Tibial nerve (tissue), 4 donors: ENCODE data around the gene RPS4Y1. TPM values are rescaled to one million over a fixed set of nuclear protein-coding genes. Genes with fewer than 3 reads are reported as not detected.

Experiments
- DNase-seq, 2 donors: peaks; one replicate each; pipeline ENCODE4 v3.0.0-alpha.2; 2019; ENCODE audit warnings: low spot score in 2 of 2
- H3K27ac ChIP-seq, 4 donors: fragments of 200-600 bp; sonication (generic) in 3 of 4; one replicate each; pipeline ENCODE4 v1.5.1; 2017 to 2019; ENCODE audit warnings: mild to moderate bottlenecking in 1 of 4
- H3K27me3 ChIP-seq, 2 donors: fragments of 200-600 bp; sonication (generic) in 1 of 2; one replicate each; pipeline versions ENCODE4 v1.5.1 to v1.6.0; 2017 to 2019
- H3K36me3 ChIP-seq, 3 donors: fragments of 200-600 bp; sonication (generic); one replicate each; pipeline ENCODE4 v1.5.1; 2018 to 2019
- H3K4me1 ChIP-seq, 4 donors: fragments of 200-600 bp; sonication (generic) in 3 of 4; one replicate each; pipeline ENCODE4 v1.5.1; 2017 to 2019
- H3K4me3 ChIP-seq, 4 donors: fragments of 200-600 bp; sonication (generic) in 3 of 4; one replicate each; pipeline ENCODE4 v1.5.1; 2017 to 2019; ENCODE audit warnings: mild to moderate bottlenecking in 1 of 4, moderate library complexity in 1 of 4
- H3K9me3 ChIP-seq, 4 donors: fragments of 200-600 bp; sonication (generic) in 3 of 4; one replicate each; pipeline ENCODE4 v1.5.1; 2017 to 2019
- EP300 ChIP-seq, 2 donors: sonication (generic); formaldehyde crosslinking; IDR thresholded peaks; one replicate each; pipeline ENCODE4 v1.6.1; 2017; ENCODE audit warnings: antibody characterized with exemption in 2 of 2, mild to moderate bottlenecking in 1 of 2
- POLR2A ChIP-seq, 2 donors: fragments of 450-650 bp; IDR thresholded peaks; one replicate each; pipeline ENCODE4 v1.6.1; 2017; ENCODE audit warnings: antibody characterized with exemption in 2 of 2, mild to moderate bottlenecking in 2 of 2, moderate library complexity in 2 of 2
- WGBS, 2 donors: methylation state at CpG; one replicate each; pipeline ENCODE4 v1.1.5; 2018; 5-methylcytosine and 5-hydroxymethylcytosine counted together
- small RNA-seq: library from RNA; depleted of rRNA; stranded (forward); fragments of <200 nt; gene quantifications from one replicate; pipeline ENCODE3, GENCODE V24; 2016
- total RNA-seq, 4 donors: library from RNA; depleted of rRNA; stranded (reverse); fragments of >200 nt; gene quantifications; one replicate each; pipeline ENCODE4 v1.1.0, GENCODE V29; 2016
- TF ChIP-seq, protein P1 (sequence below), 5 experiments: fragments of 200-600 bp in 3 of 5; fragments of 450-650 bp in 2 of 5; sonication (generic) in 3 of 5; IDR thresholded peaks; one replicate each; pipeline ENCODE4 v1.5.1; 2016 to 2019; ENCODE audit warnings: antibody characterized with exemption in 5 of 5, mild to moderate bottlenecking in 3 of 5, moderate library complexity in 2 of 5

Gene RPS4Y1
- total RNA-seq, 4 donors from 2014 or later, result 0.90 to 247 (median 214) TPM; not detected in 1

DNA sequence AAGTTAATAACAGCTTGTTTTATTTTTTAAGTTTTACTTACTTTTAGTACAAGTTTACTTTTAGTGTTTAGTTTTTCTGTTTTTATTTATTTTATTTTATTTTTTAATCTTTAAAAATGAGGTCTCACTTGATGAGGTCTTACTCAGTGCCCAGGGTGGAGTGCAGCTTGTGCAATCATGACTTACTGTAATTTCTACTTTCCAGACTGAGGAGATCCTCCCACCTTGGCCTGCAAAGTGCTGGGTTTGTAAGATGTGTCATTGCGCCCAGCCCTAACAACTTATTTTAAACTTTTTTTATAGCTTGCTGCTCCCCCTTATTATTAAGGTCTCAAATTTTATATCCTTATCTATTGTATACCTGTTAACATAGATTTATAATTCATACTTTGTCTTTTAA is 52.1 kb downstream of the RPS4Y1 start:
- no peak for DNase-seq
- no peaks in the 10 kb centered on the region for H3K36me3 ChIP-seq
- TF ChIP-seq, protein P1, sequence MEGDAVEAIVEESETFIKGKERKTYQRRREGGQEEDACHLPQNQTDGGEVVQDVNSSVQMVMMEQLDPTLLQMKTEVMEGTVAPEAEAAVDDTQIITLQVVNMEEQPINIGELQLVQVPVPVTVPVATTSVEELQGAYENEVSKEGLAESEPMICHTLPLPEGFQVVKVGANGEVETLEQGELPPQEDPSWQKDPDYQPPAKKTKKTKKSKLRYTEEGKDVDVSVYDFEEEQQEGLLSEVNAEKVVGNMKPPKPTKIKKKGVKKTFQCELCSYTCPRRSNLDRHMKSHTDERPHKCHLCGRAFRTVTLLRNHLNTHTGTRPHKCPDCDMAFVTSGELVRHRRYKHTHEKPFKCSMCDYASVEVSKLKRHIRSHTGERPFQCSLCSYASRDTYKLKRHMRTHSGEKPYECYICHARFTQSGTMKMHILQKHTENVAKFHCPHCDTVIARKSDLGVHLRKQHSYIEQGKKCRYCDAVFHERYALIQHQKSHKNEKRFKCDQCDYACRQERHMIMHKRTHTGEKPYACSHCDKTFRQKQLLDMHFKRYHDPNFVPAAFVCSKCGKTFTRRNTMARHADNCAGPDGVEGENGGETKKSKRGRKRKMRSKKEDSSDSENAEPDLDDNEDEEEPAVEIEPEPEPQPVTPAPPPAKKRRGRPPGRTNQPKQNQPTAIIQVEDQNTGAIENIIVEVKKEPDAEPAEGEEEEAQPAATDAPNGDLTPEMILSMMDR (IDR thresholded peaks at IDR 0.05), result no peak
- TF ChIP-seq EP300 (IDR thresholded peaks at IDR 0.05), result no peak
- no peak for TF ChIP-seq POLR2A (IDR thresholded peaks at IDR 0.05)
- no peaks in the 10 kb centered on the region for H3K4me1 ChIP-seq
- no peak overlapping the region for H3K4me3 ChIP-seq
- H3K9me3 ChIP-seq, result no peaks in the 10 kb centered on the region
- 93% methylated on average over 1 of the region's 1 CpG; no CpG with 5 or more reads in 1 of the 2 donors for WGBS, 2 donors
- no peaks in the 10 kb centered on the region for H3K27me3 ChIP-seq
- no peak overlapping the region for H3K27ac ChIP-seq

DNA sequence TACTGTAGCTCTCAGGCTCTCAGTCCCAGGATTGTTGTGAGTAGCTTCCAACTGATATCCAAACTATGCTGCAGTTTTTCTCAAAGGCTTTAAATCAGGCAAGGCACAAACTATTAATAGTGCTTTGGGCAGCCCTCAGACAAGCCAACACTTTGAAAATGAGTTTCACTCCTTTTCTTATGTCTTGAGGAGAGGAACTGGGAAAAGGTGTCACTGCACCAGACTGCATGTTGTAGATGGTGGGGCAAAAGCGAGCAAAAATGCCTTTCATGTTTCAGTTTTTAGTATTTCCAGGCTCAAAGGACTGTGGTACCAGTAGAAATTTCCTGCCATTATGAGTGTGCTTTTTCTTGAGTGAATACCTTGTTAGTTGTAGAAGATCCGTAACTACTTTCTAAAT is 54.6 kb downstream of the RPS4Y1 start:
- Histone ChIP-seq H3K4me3 (no peak overlapping the region), H3K36me3 (no peaks in the 10 kb centered on the region), H3K4me1 (no peaks in the 10 kb centered on the region), H3K27me3 (no peaks in the 10 kb centered on the region), H3K9me3 (no peaks in the 10 kb centered on the region), H3K27ac (no peak overlapping the region)
- DNase-seq, result no peak
- no peak for TF ChIP-seq POLR2A (IDR thresholded peaks at IDR 0.05)
- TF ChIP-seq, protein P1 (IDR thresholded peaks at IDR 0.05), result no peak
- no peak for TF ChIP-seq EP300 (IDR thresholded peaks at IDR 0.05)
- WGBS, 2 donors, result 100% methylated on average over 2 of the region's 2 CpGs; no CpG with 5 or more reads in 1 of the 2 donors

DNA sequence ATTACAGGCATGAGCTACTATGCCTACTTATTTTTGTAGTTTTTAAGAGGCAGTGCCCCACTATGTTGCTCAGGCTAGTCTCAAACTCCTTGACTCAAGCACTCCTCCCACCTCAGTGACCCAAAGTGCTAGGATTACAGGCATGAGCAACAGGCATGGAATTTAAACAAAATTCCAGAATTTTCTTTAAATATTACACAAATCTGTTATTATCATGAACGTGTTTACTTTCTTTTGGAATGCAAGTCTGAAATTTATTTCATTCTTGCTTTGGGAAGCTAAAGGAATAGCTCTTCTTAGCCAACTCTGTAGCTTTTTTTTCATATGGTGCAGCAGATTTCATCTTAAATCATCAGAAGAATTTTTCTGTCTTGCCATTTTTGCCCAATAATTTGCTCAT is 66.0 kb downstream of the RPS4Y1 start:
- TF ChIP-seq EP300 (IDR thresholded peaks at IDR 0.05) (no peak), POLR2A (IDR thresholded peaks at IDR 0.05) (no peak)
- TF ChIP-seq, protein P1 (IDR thresholded peaks at IDR 0.05), result no peak
- no peak overlapping the region for H3K27ac ChIP-seq
- 19% methylated on average over 1 of the region's 1 CpG; no CpG with 5 or more reads in 1 of the 2 donors for WGBS, 2 donors
- H3K27me3 ChIP-seq, result no peaks in the 10 kb centered on the region
- no peaks in the 10 kb centered on the region for H3K4me1 ChIP-seq
- H3K4me3 ChIP-seq, result no peak overlapping the region
- DNase-seq, result no peak
- H3K36me3 ChIP-seq, result no peaks in the 10 kb centered on the region
- H3K9me3 ChIP-seq, result peaks cover 0 to 5% (median 0%) of the 10 kb centered on the region in 4 donors

DNA sequence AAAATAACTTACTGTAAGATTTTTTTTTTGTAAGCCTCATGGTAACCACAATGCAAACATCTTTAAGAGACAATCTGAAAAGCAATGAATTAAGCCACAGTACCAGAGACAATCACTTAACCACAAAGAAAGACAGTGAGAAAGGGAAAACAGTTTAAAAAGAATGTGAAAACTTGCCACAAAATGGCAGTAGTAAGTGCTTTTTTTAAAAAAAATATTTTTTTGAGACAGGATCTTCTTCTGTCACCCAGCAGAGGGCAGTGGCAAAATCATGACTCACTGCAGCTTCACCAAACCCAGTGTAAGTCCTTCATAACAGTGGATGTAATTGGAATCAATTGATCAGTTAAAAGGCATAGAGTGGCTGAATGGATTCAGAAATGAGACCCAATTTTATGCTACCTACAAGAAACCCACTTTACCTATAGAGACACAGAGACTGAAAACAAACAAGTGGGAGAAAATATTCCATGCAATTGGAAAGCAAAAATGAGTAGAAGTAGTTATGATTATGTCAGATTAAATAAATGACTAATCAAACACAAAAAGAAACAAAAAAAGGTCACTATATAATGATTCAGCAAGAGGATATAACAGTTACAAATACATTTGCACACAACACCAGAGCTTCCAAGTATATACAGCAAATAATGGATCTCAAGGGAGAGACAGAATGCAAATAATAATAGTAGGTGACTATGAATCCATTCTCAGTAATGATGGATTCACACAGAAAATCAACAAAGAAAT is 71.8 kb downstream of the RPS4Y1 start:
- no peaks in the 10 kb centered on the region for H3K4me1 ChIP-seq
- H3K9me3 ChIP-seq, result no peaks in the 10 kb centered on the region
- no peak for DNase-seq
- no peaks in the 10 kb centered on the region for H3K36me3 ChIP-seq
- H3K4me3 ChIP-seq, result no peak overlapping the region
- H3K27me3 ChIP-seq, result no peaks in the 10 kb centered on the region
- H3K27ac ChIP-seq, result no peak overlapping the region
- TF ChIP-seq POLR2A (IDR thresholded peaks at IDR 0.05), result no peak
- TF ChIP-seq, protein P1 (IDR thresholded peaks at IDR 0.05), result no peak
- no peak for TF ChIP-seq EP300 (IDR thresholded peaks at IDR 0.05)

Small RNA genes within 50 kb of the gene (small RNA-seq; reads per million reads assigned to genes)
- not detected for gene TOMM22P2

Other genes starting within 250 kb of the RPS4Y1 start
- not detected for gene SRY, start 53.9 kb upstream of the RPS4Y1 start, total RNA-seq
- 10 to 100 TPM in 2 of 4 donors, under 1 TPM in 1, not detected in 1; 0.30 to 19.2 (median 18.0) TPM for gene ZFY, start 93.8 kb downstream of the RPS4Y1 start, total RNA-seq